HG03039 (cell line): ENCODE results near the gene B3GAT1.
"Not testable (repeated sequence)": the region's sequence is repeated elsewhere in the genome, so short reads cannot be mapped to it uniquely, and the experiment has no call there.

ENCODE experiments used
- ATAC-seq: cut with Tn5 transposase; IDR thresholded peaks from one replicate; pipeline ENCODE4 v1.9.1; 2021; ENCODE audit warnings: mild to moderate bottlenecking, moderate library complexity; ENCODE audit not compliant: unreplicated experiment

Gene B3GAT1

GRCh38 chr11:134358856-134359490, 53.1 kb downstream of the B3GAT1 start:
- ATAC-seq, result no peak

- no peak for ATAC-seq
These were observed 53.7 kb downstream of the B3GAT1 start for GRCh38 chr11:134358165-134358855.

- ATAC-seq, result no peak
These were observed 54.5 kb downstream of the B3GAT1 start for GRCh38 chr11:134357545-134357839.

- ATAC-seq, result no peak
These were observed 55.1 kb downstream of the B3GAT1 start for GRCh38 chr11:134356656-134357544.

GRCh38 chr11:134355656-134356055, 56.4 kb downstream of the B3GAT1 start:
- no peak for ATAC-seq

DNA sequence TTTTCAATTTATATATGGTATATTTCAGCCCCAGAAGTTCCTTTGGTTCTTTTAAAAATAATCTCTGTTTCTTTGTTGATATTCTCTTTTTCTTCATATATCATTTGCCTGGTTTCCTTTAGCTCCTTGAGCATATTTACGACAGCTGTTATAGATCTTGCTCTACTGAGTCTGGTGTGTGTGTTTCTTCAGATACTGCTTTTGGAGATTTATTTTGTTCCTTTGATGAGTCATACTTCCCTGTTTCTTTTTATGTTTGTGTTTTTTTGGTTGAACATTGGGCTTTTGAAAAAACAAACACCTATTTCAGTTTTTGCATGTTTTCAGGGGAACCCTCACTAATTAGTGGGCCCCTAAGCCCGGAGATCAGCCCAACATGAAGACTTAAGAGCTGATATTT, 56.9 kb downstream of the B3GAT1 start:
- ATAC-seq, result no peak

DNA sequence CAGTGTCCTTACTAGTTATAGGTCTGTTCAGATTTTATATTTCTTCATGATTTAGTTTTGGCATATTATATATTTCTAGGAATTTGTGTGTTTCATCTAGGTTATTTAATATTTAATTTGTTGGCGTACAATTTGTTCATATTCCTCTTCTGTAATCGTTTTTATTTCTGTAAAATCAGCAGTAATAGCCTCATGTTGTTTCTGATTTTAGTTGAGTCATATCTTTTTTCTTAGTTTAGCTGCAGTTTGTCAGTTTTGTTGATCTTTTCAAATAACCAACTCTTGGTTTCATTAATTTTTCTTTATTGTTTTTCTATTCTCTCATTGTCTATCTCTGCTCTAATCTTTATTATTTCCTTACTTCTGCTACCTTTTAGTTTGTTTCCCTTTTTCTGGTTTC, 59.9 kb downstream of the B3GAT1 start:
- no peak for ATAC-seq

- peak; percentile 81 for ATAC-seq
These were observed 61.7 kb downstream of the B3GAT1 start for GRCh38 chr11:134350381-134350780.

GRCh38 chr11:134349802-134350355, 62.2 kb downstream of the B3GAT1 start:
- ATAC-seq, result no peak

- no peak for ATAC-seq
These were observed 62.8 kb downstream of the B3GAT1 start for GRCh38 chr11:134349109-134349801.

DNA sequence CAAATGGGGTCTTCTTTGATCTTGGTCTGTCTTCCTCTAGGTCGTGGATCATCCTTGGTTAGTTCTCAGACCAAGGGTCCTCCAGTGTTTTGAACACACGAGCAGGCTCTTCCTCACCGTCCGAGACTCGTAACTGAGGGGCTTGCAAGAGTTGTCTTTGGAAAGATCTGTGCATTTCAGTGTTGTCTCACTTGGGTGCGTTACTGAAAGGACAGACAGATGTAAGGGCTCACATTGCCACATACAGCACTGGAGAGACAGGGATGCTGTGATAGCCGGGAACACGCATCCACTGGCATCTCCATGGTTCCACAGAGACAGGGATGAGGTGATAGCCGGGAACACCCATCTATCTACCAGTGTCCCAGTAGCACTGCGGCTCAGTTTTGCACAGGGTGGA, 64.6 kb downstream of the B3GAT1 start:
- ATAC-seq, result no peak

DNA sequence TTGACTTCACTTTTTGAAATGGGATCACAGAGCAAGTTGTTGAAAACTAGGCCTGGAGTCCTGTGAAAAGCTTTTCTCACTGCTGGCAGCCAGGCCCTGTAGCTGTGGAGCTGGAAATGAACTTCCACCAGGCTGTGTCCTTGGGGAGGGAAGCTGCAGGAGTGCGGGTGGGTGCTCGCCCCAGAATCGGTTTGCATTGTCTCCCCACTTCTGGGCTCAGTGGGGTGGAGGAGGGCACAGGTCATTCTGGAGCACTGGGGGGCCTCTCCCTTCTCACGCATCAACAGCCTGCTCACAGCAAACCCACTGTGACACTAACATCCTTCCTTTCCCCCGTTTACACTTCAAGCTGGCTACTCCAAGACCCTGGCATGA, 65.1 kb downstream of the B3GAT1 start:
- ATAC-seq, result no peak

- ATAC-seq, result no peak
These were observed 65.7 kb downstream of the B3GAT1 start for GRCh38 chr11:134346101-134346975.

DNA sequence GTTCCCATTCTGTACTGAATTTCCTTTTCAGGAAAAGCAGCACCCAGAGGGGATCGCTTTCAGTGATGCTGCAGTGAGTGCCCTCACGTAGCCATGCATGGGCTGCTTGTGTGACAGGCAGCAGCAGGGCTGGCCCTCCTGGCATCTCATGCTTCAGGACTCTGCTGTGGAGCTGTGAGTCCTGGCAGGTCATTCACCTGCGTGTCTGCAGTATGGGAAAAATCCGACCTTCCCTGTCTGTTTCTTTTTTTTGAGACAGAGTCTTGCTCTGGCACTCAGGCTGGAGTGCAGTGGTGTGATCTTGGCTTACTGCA, 66.8 kb downstream of the B3GAT1 start:
- no peak for ATAC-seq

DNA sequence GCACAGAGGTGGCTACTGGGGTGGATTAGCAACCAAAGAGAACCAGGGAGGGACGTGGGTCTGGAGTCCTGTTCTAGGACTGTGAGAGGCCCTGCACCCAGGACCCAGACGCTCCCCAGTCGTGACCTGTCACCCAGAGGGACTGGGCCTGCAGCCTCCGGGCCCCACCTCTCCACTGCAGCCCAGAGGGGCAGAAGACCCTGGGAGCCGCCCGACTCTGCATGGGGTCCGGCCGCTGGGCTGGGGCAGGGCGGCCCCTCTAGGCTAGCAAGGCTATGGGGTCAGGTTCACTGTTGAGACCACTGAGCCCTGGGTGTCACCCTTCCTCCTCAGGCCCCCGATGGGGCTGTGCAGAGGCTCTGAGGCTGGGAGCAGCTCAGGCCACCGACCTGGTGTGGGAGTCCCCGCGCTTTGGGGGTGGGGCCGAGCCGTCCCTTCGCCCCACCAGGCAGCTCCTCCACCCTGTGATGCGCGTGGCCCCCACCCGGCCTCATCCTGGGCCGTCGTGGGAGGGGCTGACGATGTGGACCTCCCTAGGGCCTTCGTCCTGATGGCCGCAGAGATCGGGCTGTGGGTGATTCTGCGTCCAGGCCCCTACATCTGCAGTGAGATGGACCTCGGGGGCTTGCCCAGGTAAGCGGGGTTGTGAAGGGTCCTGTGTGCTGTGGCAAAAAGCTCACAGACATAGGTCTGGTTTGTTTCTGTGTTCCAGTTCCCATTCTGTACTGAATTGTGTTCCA, 67.4 kb downstream of the B3GAT1 start:
- not testable (repeated sequence) for ATAC-seq

DNA sequence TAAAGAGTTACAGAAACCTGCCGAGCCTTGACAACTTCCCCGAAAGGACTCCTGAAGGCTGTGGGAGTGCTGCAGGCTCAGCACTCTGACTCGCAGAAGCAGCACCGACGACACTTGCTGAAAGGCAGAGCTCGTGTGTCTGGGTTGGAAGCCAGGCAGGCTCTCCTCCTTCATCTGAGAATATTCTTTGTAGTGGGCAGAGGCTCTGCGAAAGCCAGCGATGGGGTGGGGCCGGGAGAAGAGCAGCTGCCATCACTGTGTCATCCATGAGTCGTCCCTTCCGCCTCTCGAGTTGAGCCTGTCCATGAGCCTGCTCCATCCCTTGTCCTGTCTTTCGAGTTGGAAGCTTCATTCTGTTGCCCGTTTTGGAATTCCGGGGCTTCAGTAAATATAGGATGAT, 68.4 kb downstream of the B3GAT1 start:
- ATAC-seq, result no peak

DNA sequence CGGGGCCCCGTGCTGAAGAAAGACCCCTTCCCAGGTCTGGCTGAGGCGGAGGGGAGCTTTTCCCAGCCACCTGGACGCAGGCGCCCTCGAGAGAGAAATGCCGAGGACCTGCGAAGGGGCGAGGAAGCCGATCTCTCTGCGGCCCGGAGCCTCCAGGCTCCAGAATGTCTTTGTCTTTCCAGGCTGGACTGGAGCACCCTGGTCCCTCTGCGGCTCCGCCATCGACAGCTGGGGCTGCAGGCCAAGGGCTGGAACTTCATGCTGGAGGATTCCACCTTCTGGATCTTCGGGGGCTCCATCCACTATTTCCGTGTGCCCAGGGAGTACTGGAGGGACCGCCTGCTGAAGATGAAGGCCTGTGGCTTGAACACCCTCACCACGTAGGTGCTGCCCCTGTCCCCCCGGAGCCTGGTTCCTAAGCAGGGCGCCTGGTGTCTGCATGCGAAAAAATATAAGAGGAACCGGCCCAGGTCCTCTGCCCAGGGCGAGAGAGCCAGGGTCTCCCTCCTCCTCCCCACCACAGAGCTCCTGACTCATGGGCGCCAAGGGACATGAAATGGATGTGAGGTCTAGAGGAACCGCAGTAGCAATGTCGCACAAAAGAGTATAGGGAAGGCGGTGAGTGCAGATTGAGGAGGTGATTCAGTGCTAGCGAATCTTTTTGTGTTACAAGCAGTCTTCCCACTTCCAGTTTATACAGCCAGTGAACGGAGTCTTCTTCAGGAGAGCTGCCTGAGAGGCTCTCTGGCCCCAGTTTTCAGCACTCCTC, 69.3 kb downstream of the B3GAT1 start:
- ATAC-seq, result no peak

DNA sequence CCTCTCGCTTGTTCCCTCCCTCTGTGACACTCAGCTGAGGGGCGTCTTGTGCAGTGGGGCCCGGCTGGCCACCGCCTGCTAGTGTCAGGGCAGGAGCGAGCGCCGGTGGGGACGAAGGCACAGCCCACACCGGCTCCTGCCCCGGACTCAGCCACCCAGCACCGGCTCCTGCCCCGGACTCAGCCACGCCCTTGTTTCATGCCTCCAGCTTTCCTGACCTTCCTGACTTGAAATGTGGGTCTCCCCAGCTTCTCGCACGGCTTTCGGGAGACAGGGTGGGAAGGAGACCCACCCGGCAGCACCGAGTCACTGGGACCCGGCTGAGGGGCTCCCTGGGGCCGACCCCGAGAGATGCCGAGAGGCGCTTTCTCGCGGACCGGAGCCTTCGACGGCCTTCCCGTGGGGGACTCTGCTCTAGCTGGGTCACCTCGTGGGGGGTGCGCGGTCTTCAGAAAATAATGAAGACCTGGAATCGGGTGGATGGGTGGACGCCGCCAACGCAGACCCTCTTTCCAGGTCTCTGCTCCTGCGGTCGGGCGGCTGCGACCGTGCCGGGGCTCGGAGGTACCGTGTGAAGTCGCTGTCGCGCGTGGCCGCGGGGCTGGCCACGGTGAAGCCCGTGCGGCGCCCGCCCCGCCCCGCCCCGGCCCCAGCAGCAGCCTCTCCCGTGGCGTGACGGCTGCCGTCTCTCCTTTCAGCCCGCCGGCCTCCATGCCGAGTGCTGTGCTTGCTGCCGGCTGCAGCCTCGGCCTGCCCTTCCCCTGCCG, 70.1 kb downstream of the B3GAT1 start:
- no peak for ATAC-seq
